HepG2 (cell line): Measurements from ENCODE around the gene MITF. TPM values are rescaled to one million over a fixed set of nuclear protein-coding genes. Genes with fewer than 3 reads are reported as not detected.

Experiments used
- ATAC-seq: fragments of 200-7000 bp; cut with Tn5 transposase; 3 replicates; pipeline ENCODE4 v1.9.1; 2020; ENCODE audit warnings: mild to moderate bottlenecking, moderate library complexity
- BruUV-seq: library from RNA; stranded (reverse); fragments of 400-500 nt; replicated peaks from 2 replicates; lab custom pipeline; 2021; lab: Mats Ljungman, UMichigan
- CTCF ChIA-PET: fragments of 300-600 bp; formaldehyde crosslinking; extraction: SDS; loops from one replicate; lab custom pipeline; 2021; ENCODE audit warnings: low total read pairs, inconsistent platforms, low intra/inter-chr PET ratio; lab: Yijun Ruan, JAX
- POLR2A ChIA-PET: fragments of 350-600 bp; sonication (Branson Sonifier 250); formaldehyde crosslinking; loops from one replicate; lab custom pipeline; 2020; ENCODE audit warnings: antibody characterized with exemption, inconsistent platforms; lab: Yijun Ruan, JAX
- DNase-seq: peaks from one replicate; pipeline ENCODE4 v3.0.0-alpha.2; 2015; ENCODE audit warnings: low spot score
- FAIRE-seq: peaks from 3 replicates; lab custom pipeline; 2011; peaks lifted over from hg19 to GRCh38; lab: Jason Lieb, UNC
- H2AFZ ChIP-seq: one replicate; pipeline ENCODE4 v1.6.1; 2011; ENCODE audit warnings: low read length, inconsistent platforms
- H3K27ac ChIP-seq: fragments of 300-600 bp; 3 replicates; pipeline ENCODE4 v1.8.0; 2011; ENCODE audit warnings: mixed run types, mild to moderate bottlenecking, mixed read lengths, low read length, inconsistent platforms; ENCODE audit not compliant: insufficient read depth; ENCODE audit errors: extremely low read length
- H3K27me3 ChIP-seq, 2 experiments: fragments of 200-600 bp in 1 of 2; 2 replicates in 1 of 2; 3 replicates in 1 of 2; pipeline versions ENCODE4 v1.6.0 to v1.8.0; 2011; ENCODE audit warnings: low read length in 2 of 2, mild to moderate bottlenecking in 2 of 2, moderate library complexity in 2 of 2, inconsistent platforms in 1 of 2; ENCODE audit not compliant: insufficient read depth in 2 of 2, control insufficient read depth in 1 of 2
- H3K36me3 ChIP-seq, 2 experiments: fragments of 200-600 bp in 1 of 2; replicated peaks in 1 of 2; 2 replicates in 1 of 2; 3 replicates in 1 of 2; pipeline versions ENCODE4 v1.5.1 to v1.8.0; 2011; ENCODE audit warnings: low read length in 2 of 2, inconsistent platforms in 1 of 2; ENCODE audit not compliant: insufficient read depth in 2 of 2, control insufficient read depth in 1 of 2
- H3K4me1 ChIP-seq: 2 replicates; pipeline ENCODE4 v1.5.1; 2012; ENCODE audit warnings: low read length, inconsistent platforms; ENCODE audit not compliant: insufficient read depth
- H3K4me2 ChIP-seq: 2 replicates; pipeline ENCODE4 v1.6.0; 2011; ENCODE audit warnings: low read depth, low read length, inconsistent platforms
- H3K4me3 ChIP-seq, 3 experiments: fragments of 200-600 bp in 1 of 3; sonication (generic), shearing (Covaris generic) in 1 of 3; replicated peaks in 1 of 3; 2 replicates each; pipeline ENCODE4 v1.5.1; 2011 to 2016; ENCODE audit warnings: low read length in 3 of 3, inconsistent platforms in 2 of 3, low read depth in 2 of 3, mild to moderate bottlenecking in 2 of 3, control low read depth in 1 of 3, mixed read lengths in 1 of 3; ENCODE audit not compliant: insufficient read depth in 1 of 3
- H3K79me2 ChIP-seq: one replicate; pipeline ENCODE4 v1.6.1; 2011; ENCODE audit warnings: low read length, inconsistent platforms; ENCODE audit not compliant: insufficient read depth
- H3K9ac ChIP-seq: 2 replicates; pipeline ENCODE4 v1.6.0; 2011; ENCODE audit warnings: mild to moderate bottlenecking, low read depth, low read length, inconsistent platforms; ENCODE audit not compliant: insufficient read depth
- H3K9me3 ChIP-seq: 2 replicates; pipeline ENCODE4 v1.5.1; 2012; ENCODE audit warnings: mild to moderate bottlenecking, low read length
- H4K20me1 ChIP-seq: 2 replicates; pipeline ENCODE4 v1.6.0; 2011; ENCODE audit warnings: inconsistent platforms, mild to moderate bottlenecking, low read length, moderate library complexity; ENCODE audit not compliant: insufficient read depth
- ARNTL ChIP-seq: sonication (generic); formaldehyde crosslinking; IDR thresholded peaks from 2 replicates; pipeline ENCODE4 v1.4.0; 2020; ENCODE audit warnings: mild to moderate bottlenecking, missing genetic modification reagents
- GZF1 ChIP-seq: sonication (generic); formaldehyde crosslinking; IDR thresholded peaks from 2 replicates; pipeline ENCODE4 v1.5.1; 2020; ENCODE audit warnings: mild to moderate bottlenecking, missing genetic modification reagents
- NR2C2 ChIP-seq: sonication (generic); formaldehyde crosslinking; IDR thresholded peaks from 2 replicates; pipeline ENCODE4 v1.4.0; 2020; ENCODE audit warnings: missing genetic modification reagents, mild to moderate bottlenecking, moderate library complexity, borderline replicate concordance
- PAF1 ChIP-seq: IDR thresholded peaks from 2 replicates; pipeline ENCODE4 v1.6.1; 2016; ENCODE audit warnings: missing genetic modification reagents, missing compliant biosample characterization
- ZNF431 ChIP-seq: sonication (generic); formaldehyde crosslinking; IDR thresholded peaks from 2 replicates; pipeline ENCODE4 v1.9.0; 2022; ENCODE audit warnings: missing genetic modification reagents, low read depth, mild to moderate bottlenecking, borderline replicate concordance
- ZNF557 ChIP-seq: sonication (generic); formaldehyde crosslinking; IDR thresholded peaks from 2 replicates; pipeline ENCODE4 v1.4.0; 2020; ENCODE audit warnings: missing genetic modification reagents
- WGBS: methylation state at CpG from one replicate; pipeline ENCODE4 v1.1.6; 2017; ENCODE audit warnings: low lambda C conversion rate; 5-methylcytosine and 5-hydroxymethylcytosine counted together
- in situ Hi-C: cut with HindIII; loops from 2 replicates; pipeline ENCODE4 v1.10.0; 2017; ENCODE audit warnings: low pct_unique_long_range_greater_than_20kb; ENCODE audit not compliant: extremely low pct_ligation_motif_present
- intact Hi-C: fragments of 100-400 bp; cut with micrococcal nuclease; formaldehyde crosslinking; loops from one replicate; pipeline ENCODE4 v1.10.0; 2022; ENCODE audit not compliant: unreplicated experiment
- polyA plus RNA-seq, 8 experiments: library from polyadenylated mRNA; depleted of rRNA in 3 of 8; stranded (reverse) in 7 of 8; unstranded in 1 of 8; fragments of >200 nt; fragmentation: Illumina TruSeq in 4 of 8; extraction: Trizol in 4 of 8; gene quantifications; 2 replicates each; pipeline versions ENCODE4 v1.2.1 to v1.2.3, GENCODE V29; 2011 to 2016; ENCODE audit warnings: low read depth in 4 of 8, missing spikeins in 1 of 8, mixed read lengths in 1 of 8; ENCODE audit not compliant: insufficient read depth in 1 of 8
- total RNA-seq, 5 experiments: library from RNA; depleted of rRNA; stranded (reverse); fragments of >200 nt; fragmentation: Illumina TruSeq; extraction: Trizol; gene quantifications; 2 replicates each; pipeline ENCODE4 v1.2.3, GENCODE V29; 2016; ENCODE audit warnings: low read depth in 1 of 5
- TF ChIP-seq, protein P1 (sequence below): sonication (generic); formaldehyde crosslinking; IDR thresholded peaks from 2 replicates; pipeline ENCODE4 v1.5.0; 2020; ENCODE audit warnings: missing genetic modification reagents
- TF ChIP-seq, protein P2 (sequence below): sonication (generic); formaldehyde crosslinking; IDR thresholded peaks from 2 replicates; pipeline ENCODE4 v1.4.0; 2020; ENCODE audit warnings: missing genetic modification reagents, borderline replicate concordance
- TF ChIP-seq, protein P3 (sequence below): sonication (generic); formaldehyde crosslinking; IDR thresholded peaks from 2 replicates; pipeline ENCODE4 v1.4.0; 2020; ENCODE audit warnings: mild to moderate bottlenecking, missing genetic modification reagents
- TF ChIP-seq, protein P4 (sequence below): sonication (generic); formaldehyde crosslinking; conservative IDR thresholded peaks from 2 replicates; pipeline ENCODE4 v1.4.0; 2020; ENCODE audit warnings: mild to moderate bottlenecking, missing genetic modification reagents, moderate library complexity
- TF ChIP-seq, protein P5 (sequence below): sonication (generic); formaldehyde crosslinking; IDR thresholded peaks from 2 replicates; pipeline ENCODE4 v1.5.0; 2020; ENCODE audit warnings: mild to moderate bottlenecking, missing genetic modification reagents, moderate library complexity

MITF gene
- total and polyA plus RNA-seq, 2 of the 13 experiments (the other 11 are each of a cell fraction or from before 2014, with no cell fraction given): 0.12 to 0.38 TPM

DNA sequence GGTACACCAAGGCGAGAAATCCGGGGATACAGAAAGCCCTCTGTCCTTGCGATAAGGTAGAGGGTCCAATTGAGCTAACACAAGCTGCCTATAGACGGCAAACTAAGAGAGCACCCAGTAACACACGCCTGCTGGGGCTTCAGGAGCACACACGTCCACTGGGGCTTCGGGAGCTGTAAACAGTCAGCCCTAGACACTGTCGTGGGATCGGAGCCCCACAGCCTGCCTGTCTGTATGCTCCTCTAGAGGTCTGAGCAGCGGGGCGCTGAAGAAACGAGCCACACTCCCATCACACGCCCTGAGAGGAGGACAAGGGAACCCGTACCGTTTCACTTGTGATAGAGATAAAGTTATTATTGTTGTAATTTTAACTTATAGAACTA lies 260.8 kb downstream of the MITF start:
- H3K27me3 ChIP-seq: peaks cover 1 to 8% of the 10 kb centered on the region in 2 experiments; a peak in 2 of 5 replicates
- H4K20me1 ChIP-seq: no peaks in the 10 kb centered on the region
- no peak overlapping the region for H3K4me2 ChIP-seq
- H3K9me3 ChIP-seq: no peaks in the 10 kb centered on the region
- ChIA-PET POLR2A (no interaction called here), CTCF (no interaction called here)
- no peak overlapping the region for H2AFZ ChIP-seq
- no peak for FAIRE-seq
- in situ Hi-C loops: no loop called here
- no peak overlapping the region for H3K27ac ChIP-seq
- H3K4me3 ChIP-seq: no peak overlapping the region
- H3K4me1 ChIP-seq: no peaks in the 10 kb centered on the region
- no peaks in the 10 kb centered on the region for H3K36me3 ChIP-seq
- H3K9ac ChIP-seq: no peak overlapping the region
- no peaks in the 10 kb centered on the region for H3K79me2 ChIP-seq
- intact Hi-C loops: no loop called here
- no TSS peak for BruUV-seq
- TF ChIP-seq, protein P1, sequence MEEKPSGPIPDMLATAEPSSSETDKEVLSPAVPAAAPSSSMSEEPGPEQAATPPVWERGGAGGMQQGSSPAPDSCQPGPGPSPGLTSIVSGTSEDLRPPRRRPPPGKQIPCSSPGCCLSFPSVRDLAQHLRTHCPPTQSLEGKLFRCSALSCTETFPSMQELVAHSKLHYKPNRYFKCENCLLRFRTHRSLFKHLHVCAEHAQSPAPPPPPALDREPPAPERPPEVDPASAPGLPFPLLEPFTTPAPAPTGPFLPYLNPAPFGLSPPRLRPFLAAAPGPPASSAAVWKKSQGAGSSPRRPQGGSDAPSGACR (CRISPR knock-in tag): no peak
- TF ChIP-seq ARNTL (no peak), NR2C2 (CRISPR knock-in tag) (no peak), ZNF431 (no peak), PAF1 (CRISPR knock-in tag) (no peak), GZF1 (CRISPR knock-in tag) (no peak), ZNF557 (CRISPR knock-in tag) (no peak)
- TF ChIP-seq, protein P2, sequence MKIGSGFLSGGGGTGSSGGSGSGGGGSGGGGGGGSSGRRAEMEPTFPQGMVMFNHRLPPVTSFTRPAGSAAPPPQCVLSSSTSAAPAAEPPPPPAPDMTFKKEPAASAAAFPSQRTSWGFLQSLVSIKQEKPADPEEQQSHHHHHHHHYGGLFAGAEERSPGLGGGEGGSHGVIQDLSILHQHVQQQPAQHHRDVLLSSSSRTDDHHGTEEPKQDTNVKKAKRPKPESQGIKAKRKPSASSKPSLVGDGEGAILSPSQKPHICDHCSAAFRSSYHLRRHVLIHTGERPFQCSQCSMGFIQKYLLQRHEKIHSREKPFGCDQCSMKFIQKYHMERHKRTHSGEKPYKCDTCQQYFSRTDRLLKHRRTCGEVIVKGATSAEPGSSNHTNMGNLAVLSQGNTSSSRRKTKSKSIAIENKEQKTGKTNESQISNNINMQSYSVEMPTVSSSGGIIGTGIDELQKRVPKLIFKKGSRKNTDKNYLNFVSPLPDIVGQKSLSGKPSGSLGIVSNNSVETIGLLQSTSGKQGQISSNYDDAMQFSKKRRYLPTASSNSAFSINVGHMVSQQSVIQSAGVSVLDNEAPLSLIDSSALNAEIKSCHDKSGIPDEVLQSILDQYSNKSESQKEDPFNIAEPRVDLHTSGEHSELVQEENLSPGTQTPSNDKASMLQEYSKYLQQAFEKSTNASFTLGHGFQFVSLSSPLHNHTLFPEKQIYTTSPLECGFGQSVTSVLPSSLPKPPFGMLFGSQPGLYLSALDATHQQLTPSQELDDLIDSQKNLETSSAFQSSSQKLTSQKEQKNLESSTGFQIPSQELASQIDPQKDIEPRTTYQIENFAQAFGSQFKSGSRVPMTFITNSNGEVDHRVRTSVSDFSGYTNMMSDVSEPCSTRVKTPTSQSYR (CRISPR knock-in tag): no peak
- TF ChIP-seq, protein P3, sequence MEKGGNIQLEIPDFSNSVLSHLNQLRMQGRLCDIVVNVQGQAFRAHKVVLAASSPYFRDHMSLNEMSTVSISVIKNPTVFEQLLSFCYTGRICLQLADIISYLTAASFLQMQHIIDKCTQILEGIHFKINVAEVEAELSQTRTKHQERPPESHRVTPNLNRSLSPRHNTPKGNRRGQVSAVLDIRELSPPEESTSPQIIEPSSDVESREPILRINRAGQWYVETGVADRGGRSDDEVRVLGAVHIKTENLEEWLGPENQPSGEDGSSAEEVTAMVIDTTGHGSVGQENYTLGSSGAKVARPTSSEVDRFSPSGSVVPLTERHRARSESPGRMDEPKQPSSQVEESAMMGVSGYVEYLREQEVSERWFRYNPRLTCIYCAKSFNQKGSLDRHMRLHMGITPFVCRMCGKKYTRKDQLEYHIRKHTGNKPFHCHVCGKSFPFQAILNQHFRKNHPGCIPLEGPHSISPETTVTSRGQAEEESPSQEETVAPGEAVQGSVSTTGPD: no peak
- TF ChIP-seq, protein P4, sequence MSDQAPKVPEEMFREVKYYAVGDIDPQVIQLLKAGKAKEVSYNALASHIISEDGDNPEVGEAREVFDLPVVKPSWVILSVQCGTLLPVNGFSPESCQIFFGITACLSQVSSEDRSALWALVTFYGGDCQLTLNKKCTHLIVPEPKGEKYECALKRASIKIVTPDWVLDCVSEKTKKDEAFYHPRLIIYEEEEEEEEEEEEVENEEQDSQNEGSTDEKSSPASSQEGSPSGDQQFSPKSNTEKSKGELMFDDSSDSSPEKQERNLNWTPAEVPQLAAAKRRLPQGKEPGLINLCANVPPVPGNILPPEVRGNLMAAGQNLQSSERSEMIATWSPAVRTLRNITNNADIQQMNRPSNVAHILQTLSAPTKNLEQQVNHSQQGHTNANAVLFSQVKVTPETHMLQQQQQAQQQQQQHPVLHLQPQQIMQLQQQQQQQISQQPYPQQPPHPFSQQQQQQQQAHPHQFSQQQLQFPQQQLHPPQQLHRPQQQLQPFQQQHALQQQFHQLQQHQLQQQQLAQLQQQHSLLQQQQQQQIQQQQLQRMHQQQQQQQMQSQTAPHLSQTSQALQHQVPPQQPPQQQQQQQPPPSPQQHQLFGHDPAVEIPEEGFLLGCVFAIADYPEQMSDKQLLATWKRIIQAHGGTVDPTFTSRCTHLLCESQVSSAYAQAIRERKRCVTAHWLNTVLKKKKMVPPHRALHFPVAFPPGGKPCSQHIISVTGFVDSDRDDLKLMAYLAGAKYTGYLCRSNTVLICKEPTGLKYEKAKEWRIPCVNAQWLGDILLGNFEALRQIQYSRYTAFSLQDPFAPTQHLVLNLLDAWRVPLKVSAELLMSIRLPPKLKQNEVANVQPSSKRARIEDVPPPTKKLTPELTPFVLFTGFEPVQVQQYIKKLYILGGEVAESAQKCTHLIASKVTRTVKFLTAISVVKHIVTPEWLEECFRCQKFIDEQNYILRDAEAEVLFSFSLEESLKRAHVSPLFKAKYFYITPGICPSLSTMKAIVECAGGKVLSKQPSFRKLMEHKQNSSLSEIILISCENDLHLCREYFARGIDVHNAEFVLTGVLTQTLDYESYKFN (CRISPR knock-in tag): no peak
- TF ChIP-seq, protein P5, sequence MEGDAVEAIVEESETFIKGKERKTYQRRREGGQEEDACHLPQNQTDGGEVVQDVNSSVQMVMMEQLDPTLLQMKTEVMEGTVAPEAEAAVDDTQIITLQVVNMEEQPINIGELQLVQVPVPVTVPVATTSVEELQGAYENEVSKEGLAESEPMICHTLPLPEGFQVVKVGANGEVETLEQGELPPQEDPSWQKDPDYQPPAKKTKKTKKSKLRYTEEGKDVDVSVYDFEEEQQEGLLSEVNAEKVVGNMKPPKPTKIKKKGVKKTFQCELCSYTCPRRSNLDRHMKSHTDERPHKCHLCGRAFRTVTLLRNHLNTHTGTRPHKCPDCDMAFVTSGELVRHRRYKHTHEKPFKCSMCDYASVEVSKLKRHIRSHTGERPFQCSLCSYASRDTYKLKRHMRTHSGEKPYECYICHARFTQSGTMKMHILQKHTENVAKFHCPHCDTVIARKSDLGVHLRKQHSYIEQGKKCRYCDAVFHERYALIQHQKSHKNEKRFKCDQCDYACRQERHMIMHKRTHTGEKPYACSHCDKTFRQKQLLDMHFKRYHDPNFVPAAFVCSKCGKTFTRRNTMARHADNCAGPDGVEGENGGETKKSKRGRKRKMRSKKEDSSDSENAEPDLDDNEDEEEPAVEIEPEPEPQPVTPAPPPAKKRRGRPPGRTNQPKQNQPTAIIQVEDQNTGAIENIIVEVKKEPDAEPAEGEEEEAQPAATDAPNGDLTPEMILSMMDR (CRISPR knock-in tag): no peak
- WGBS: 7% methylated on average over 13 of the region's 15 CpGs
- no peak for ATAC-seq
- no peak for DNase-seq
